HepG2 (cell line): Measurements from ENCODE around the gene SEC14L1. TPM values are rescaled to one million over a fixed set of nuclear protein-coding genes. Genes with fewer than 3 reads are reported as not detected.

ENCODE experiments used
- ATAC-seq: fragments of 200-7000 bp; cut with Tn5 transposase; 3 replicates; pipeline ENCODE4 v1.9.1; 2020; ENCODE audit warnings: mild to moderate bottlenecking, moderate library complexity
- BruUV-seq: library from RNA; stranded (reverse); fragments of 400-500 nt; replicated peaks from 2 replicates; lab custom pipeline; 2021; lab: Mats Ljungman, UMichigan
- CTCF ChIA-PET: fragments of 300-600 bp; formaldehyde crosslinking; extraction: SDS; loops from one replicate; lab custom pipeline; 2021; ENCODE audit warnings: low total read pairs, inconsistent platforms, low intra/inter-chr PET ratio; lab: Yijun Ruan, JAX
- POLR2A ChIA-PET: fragments of 350-600 bp; sonication (Branson Sonifier 250); formaldehyde crosslinking; loops from one replicate; lab custom pipeline; 2020; ENCODE audit warnings: antibody characterized with exemption, inconsistent platforms; lab: Yijun Ruan, JAX
- DNase-seq: peaks from one replicate; pipeline ENCODE4 v3.0.0-alpha.2; 2015; ENCODE audit warnings: low spot score
- FAIRE-seq: peaks from 3 replicates; lab custom pipeline; 2011; peaks lifted over from hg19 to GRCh38; lab: Jason Lieb, UNC
- H2AFZ ChIP-seq: one replicate; pipeline ENCODE4 v1.6.1; 2011; ENCODE audit warnings: low read length, inconsistent platforms
- H3K27ac ChIP-seq: fragments of 300-600 bp; 3 replicates; pipeline ENCODE4 v1.8.0; 2011; ENCODE audit warnings: mixed run types, mild to moderate bottlenecking, mixed read lengths, low read length, inconsistent platforms; ENCODE audit not compliant: insufficient read depth; ENCODE audit errors: extremely low read length
- H3K27me3 ChIP-seq, 2 experiments: fragments of 200-600 bp in 1 of 2; 2 replicates in 1 of 2; 3 replicates in 1 of 2; pipeline versions ENCODE4 v1.6.0 to v1.8.0; 2011; ENCODE audit warnings: low read length in 2 of 2, mild to moderate bottlenecking in 2 of 2, moderate library complexity in 2 of 2, inconsistent platforms in 1 of 2; ENCODE audit not compliant: insufficient read depth in 2 of 2, control insufficient read depth in 1 of 2
- H3K36me3 ChIP-seq, 2 experiments: fragments of 200-600 bp in 1 of 2; replicated peaks in 1 of 2; 2 replicates in 1 of 2; 3 replicates in 1 of 2; pipeline versions ENCODE4 v1.5.1 to v1.8.0; 2011; ENCODE audit warnings: low read length in 2 of 2, inconsistent platforms in 1 of 2; ENCODE audit not compliant: insufficient read depth in 2 of 2, control insufficient read depth in 1 of 2
- H3K4me1 ChIP-seq: 2 replicates; pipeline ENCODE4 v1.5.1; 2012; ENCODE audit warnings: low read length, inconsistent platforms; ENCODE audit not compliant: insufficient read depth
- H3K4me2 ChIP-seq: 2 replicates; pipeline ENCODE4 v1.6.0; 2011; ENCODE audit warnings: low read depth, low read length, inconsistent platforms
- H3K4me3 ChIP-seq, 3 experiments: fragments of 200-600 bp in 1 of 3; sonication (generic), shearing (Covaris generic) in 1 of 3; replicated peaks in 1 of 3; 2 replicates each; pipeline ENCODE4 v1.5.1; 2011 to 2016; ENCODE audit warnings: low read length in 3 of 3, inconsistent platforms in 2 of 3, low read depth in 2 of 3, mild to moderate bottlenecking in 2 of 3, control low read depth in 1 of 3, mixed read lengths in 1 of 3; ENCODE audit not compliant: insufficient read depth in 1 of 3
- H3K79me2 ChIP-seq: one replicate; pipeline ENCODE4 v1.6.1; 2011; ENCODE audit warnings: low read length, inconsistent platforms; ENCODE audit not compliant: insufficient read depth
- H3K9ac ChIP-seq: 2 replicates; pipeline ENCODE4 v1.6.0; 2011; ENCODE audit warnings: mild to moderate bottlenecking, low read depth, low read length, inconsistent platforms; ENCODE audit not compliant: insufficient read depth
- H3K9me3 ChIP-seq: 2 replicates; pipeline ENCODE4 v1.5.1; 2012; ENCODE audit warnings: mild to moderate bottlenecking, low read length
- H4K20me1 ChIP-seq: 2 replicates; pipeline ENCODE4 v1.6.0; 2011; ENCODE audit warnings: inconsistent platforms, mild to moderate bottlenecking, low read length, moderate library complexity; ENCODE audit not compliant: insufficient read depth
- ZNF569 ChIP-seq: sonication (generic); formaldehyde crosslinking; IDR thresholded peaks from 2 replicates; pipeline ENCODE4 v1.5.0; 2020; ENCODE audit warnings: mild to moderate bottlenecking, missing genetic modification reagents, moderate library complexity, borderline replicate concordance
- ZNF670 ChIP-seq: sonication (generic); formaldehyde crosslinking; IDR thresholded peaks from 2 replicates; pipeline ENCODE4 v1.8.0; 2022; ENCODE audit warnings: mild to moderate bottlenecking, missing genetic modification reagents, borderline replicate concordance
- ZNF83 ChIP-seq: sonication (generic); formaldehyde crosslinking; IDR thresholded peaks from 2 replicates; pipeline ENCODE4 v1.4.0; 2020; ENCODE audit warnings: missing genetic modification reagents, mild to moderate bottlenecking, borderline replicate concordance
- WGBS: methylation state at CpG from one replicate; pipeline ENCODE4 v1.1.6; 2017; ENCODE audit warnings: low lambda C conversion rate; 5-methylcytosine and 5-hydroxymethylcytosine counted together
- in situ Hi-C: cut with HindIII; loops from 2 replicates; pipeline ENCODE4 v1.10.0; 2017; ENCODE audit warnings: low pct_unique_long_range_greater_than_20kb; ENCODE audit not compliant: extremely low pct_ligation_motif_present
- intact Hi-C: fragments of 100-400 bp; cut with micrococcal nuclease; formaldehyde crosslinking; loops from one replicate; pipeline ENCODE4 v1.10.0; 2022; ENCODE audit not compliant: unreplicated experiment
- polyA plus RNA-seq, 8 experiments: library from polyadenylated mRNA; depleted of rRNA in 3 of 8; stranded (reverse) in 7 of 8; unstranded in 1 of 8; fragments of >200 nt; fragmentation: Illumina TruSeq in 4 of 8; extraction: Trizol in 4 of 8; gene quantifications; 2 replicates each; pipeline versions ENCODE4 v1.2.1 to v1.2.3, GENCODE V29; 2011 to 2016; ENCODE audit warnings: low read depth in 4 of 8, missing spikeins in 1 of 8, mixed read lengths in 1 of 8; ENCODE audit not compliant: insufficient read depth in 1 of 8
- total RNA-seq, 5 experiments: library from RNA; depleted of rRNA; stranded (reverse); fragments of >200 nt; fragmentation: Illumina TruSeq; extraction: Trizol; gene quantifications; 2 replicates each; pipeline ENCODE4 v1.2.3, GENCODE V29; 2016; ENCODE audit warnings: low read depth in 1 of 5
- TF ChIP-seq, protein P1 (sequence below): sonication (generic); formaldehyde crosslinking; IDR thresholded peaks from 2 replicates; pipeline ENCODE4 v1.5.0; 2020; ENCODE audit warnings: missing genetic modification reagents, mild to moderate bottlenecking, borderline replicate concordance
- TF ChIP-seq, protein P2 (sequence below): sonication (generic); formaldehyde crosslinking; IDR thresholded peaks from 2 replicates; pipeline ENCODE4 v1.5.1; 2020; ENCODE audit warnings: missing genetic modification reagents, mild to moderate bottlenecking, borderline replicate concordance

Gene SEC14L1
- total and polyA plus RNA-seq, 2 of the 13 experiments (the other 11 are each of a cell fraction or from before 2014, with no cell fraction given), result 26.3 to 43.9 TPM

DNA sequence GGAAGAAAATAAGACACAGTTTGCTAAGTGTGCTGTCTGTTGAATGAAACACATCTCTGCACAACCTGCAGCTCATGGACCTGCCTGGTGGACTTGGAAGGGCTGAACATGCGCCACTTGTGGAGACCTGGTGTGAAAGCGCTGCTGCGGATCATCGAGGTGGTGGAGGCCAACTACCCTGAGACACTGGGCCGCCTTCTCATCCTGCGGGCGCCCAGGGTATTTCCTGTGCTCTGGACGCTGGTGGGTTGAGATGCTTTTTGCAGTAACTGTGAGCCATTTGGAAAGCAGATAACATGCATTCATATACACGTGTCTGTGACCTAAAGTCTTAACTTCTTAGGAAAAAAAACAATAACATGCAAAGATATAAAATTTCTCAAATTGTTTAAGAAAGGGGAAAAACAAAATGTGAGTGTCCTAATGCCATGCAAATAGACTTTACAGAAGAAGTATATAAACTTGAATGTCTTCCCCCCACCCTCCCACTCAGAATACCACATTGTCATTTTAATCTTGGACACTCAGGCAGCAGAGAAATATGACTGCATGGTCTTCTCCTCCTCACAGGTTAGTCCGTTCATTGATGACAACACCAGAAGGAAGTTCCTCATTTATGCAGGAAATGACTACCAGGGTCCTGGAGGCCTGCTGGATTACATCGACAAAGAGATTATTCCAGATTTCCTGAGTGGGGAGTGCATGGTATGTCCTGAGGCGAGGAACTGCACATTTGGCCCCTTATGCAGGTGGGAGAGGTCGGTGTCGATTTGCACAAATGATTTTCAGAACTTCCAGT is 65.6 kb downstream of the SEC14L1 start:
- H3K4me1 ChIP-seq, result peaks cover 37% of the 10 kb centered on the region
- H3K4me3 ChIP-seq, result no peak overlapping the region
- WGBS, result 97% methylated on average over 14 of the region's 14 CpGs
- H3K79me2 ChIP-seq, result no peaks in the 10 kb centered on the region
- intact Hi-C loops (loop anchor here (5.0 kb wide), 2 partner anchors 41 to 44 kb away; no protein-coding TSS in a partner anchor), in situ Hi-C loops (no loop called here)
- H3K36me3 ChIP-seq, result peaks cover 42 to 70% of the 10 kb centered on the region in 2 experiments
- ATAC-seq (no peak), DNase-seq (no peak), FAIRE-seq (no peak)
- no peaks in the 10 kb centered on the region for H4K20me1 ChIP-seq
- no peaks in the 10 kb centered on the region for H3K9me3 ChIP-seq
- H3K27ac ChIP-seq, result no peak overlapping the region
- no peak overlapping the region for H2AFZ ChIP-seq
- no peak overlapping the region for H3K9ac ChIP-seq
- TF ChIP-seq ZNF83 (CRISPR knock-in tag) (no peak), ZNF670 (CRISPR knock-in tag) (no peak), ZNF569 (CRISPR knock-in tag) (no peak)
- TF ChIP-seq, protein P1, sequence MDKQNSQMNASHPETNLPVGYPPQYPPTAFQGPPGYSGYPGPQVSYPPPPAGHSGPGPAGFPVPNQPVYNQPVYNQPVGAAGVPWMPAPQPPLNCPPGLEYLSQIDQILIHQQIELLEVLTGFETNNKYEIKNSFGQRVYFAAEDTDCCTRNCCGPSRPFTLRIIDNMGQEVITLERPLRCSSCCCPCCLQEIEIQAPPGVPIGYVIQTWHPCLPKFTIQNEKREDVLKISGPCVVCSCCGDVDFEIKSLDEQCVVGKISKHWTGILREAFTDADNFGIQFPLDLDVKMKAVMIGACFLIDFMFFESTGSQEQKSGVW, result no peak
- TF ChIP-seq, protein P2, sequence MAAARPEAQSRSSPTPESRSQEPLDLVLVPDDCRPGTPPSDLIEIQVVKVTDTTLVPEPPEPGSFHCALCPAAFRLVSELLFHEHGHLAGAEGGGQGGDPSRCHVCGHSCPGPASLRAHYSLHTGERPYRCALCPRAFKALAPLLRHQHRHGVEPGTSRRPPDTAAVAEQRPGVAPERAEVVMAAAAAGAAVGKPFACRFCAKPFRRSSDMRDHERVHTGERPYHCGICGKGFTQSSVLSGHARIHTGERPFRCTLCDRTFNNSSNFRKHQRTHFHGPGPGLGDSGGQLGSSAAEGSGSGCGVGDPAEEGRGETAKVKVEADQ, result no peak
- H3K4me2 ChIP-seq, result no peak overlapping the region
- POLR2A ChIA-PET, result interaction anchor here (0.6 to 3.3 kb wide), 3 partner anchors 66 to 118 kb away, joined by 3 to 25 read pairs (median 9); partner anchors contain the start of gene SEC14L1
- CTCF ChIA-PET, result no interaction called here
- H3K27me3 ChIP-seq, result no peaks in the 10 kb centered on the region
- BruUV-seq, result no TSS peak
